K562 (cell line): ENCODE results near the gene CDHR1. TPM values are rescaled to one million over a fixed set of nuclear protein-coding genes. Genes with fewer than 3 reads are reported as not detected.
"Not testable (repeated sequence)": the region's sequence is repeated elsewhere in the genome, so short reads cannot be mapped to it uniquely, and the experiment has no call there.

Experiments
- ATAC-seq: fragments of 200-7000 bp; cut with Tn5 transposase; 3 replicates; pipeline ENCODE4 v1.9.1; 2020; ENCODE audit warnings: moderate library complexity
- BruUV-seq: library from RNA; stranded (reverse); fragments of 400-500 nt; replicated peaks from 2 replicates; lab custom pipeline; 2021; lab: Mats Ljungman, UMichigan
- CTCF ChIA-PET: fragments of 300-600 bp; formaldehyde crosslinking; extraction: SDS; loops from one replicate; lab custom pipeline; 2021; ENCODE audit warnings: low intra/inter-chr PET ratio; lab: Yijun Ruan, JAX
- POLR2A ChIA-PET: fragments of 300-600, 350-650 bp; sonication (Branson Sonifier 250); formaldehyde crosslinking; extraction: SDS; loops from one replicate; lab custom pipeline; 2021; ENCODE audit warnings: antibody characterized with exemption, inconsistent platforms; lab: Yijun Ruan, JAX
- DNase-seq, 4 experiments: peaks; one replicate each; pipeline versions ENCODE4 v3.0.0 to v3.0.0-alpha.2; 2011 to 2018; ENCODE audit warnings: low spot score in 3 of 4, mixed read lengths in 3 of 4; ENCODE audit errors: extremely low read depth in 1 of 4
- FAIRE-seq: peaks from 2 replicates; lab custom pipeline; 2011; peaks lifted over from hg19 to GRCh38; lab: Jason Lieb, UNC
- H2AFZ ChIP-seq: 2 replicates; pipeline ENCODE4 v1.6.0; 2011; ENCODE audit warnings: low read depth, low read length, control low read depth, inconsistent platforms
- H3K27ac ChIP-seq: fragments of 200-600 bp; 3 replicates; pipeline ENCODE4 v1.8.0; 2011; ENCODE audit warnings: low read depth, mild to moderate bottlenecking, control low read depth, inconsistent platforms, low read length, moderate library complexity, mixed read lengths; ENCODE audit errors: extremely low read depth
- H3K27me3 ChIP-seq, 2 experiments: fragments of 300-600 bp in 1 of 2; 2 replicates in 1 of 2; 3 replicates in 1 of 2; pipeline versions ENCODE4 v1.6.0 to v1.8.0; 2011; ENCODE audit warnings: inconsistent platforms in 2 of 2, low read length in 2 of 2, mild to moderate bottlenecking in 1 of 2, mixed read lengths in 1 of 2, moderate library complexity in 1 of 2; ENCODE audit not compliant: control insufficient read depth in 2 of 2, insufficient read depth in 2 of 2
- H3K36me3 ChIP-seq: fragments of 300-600 bp; 3 replicates; pipeline ENCODE4 v1.8.0; 2011; ENCODE audit warnings: mild to moderate bottlenecking, low read length, inconsistent platforms; ENCODE audit not compliant: control insufficient read depth, insufficient read depth
- H3K4me1 ChIP-seq, 2 experiments: fragments of 200-600 bp in 1 of 2; replicated peaks in 1 of 2; 2 replicates in 1 of 2; 3 replicates in 1 of 2; pipeline versions ENCODE4 v1.5.1 to v1.8.0; 2011; ENCODE audit warnings: inconsistent platforms in 2 of 2, low read length in 2 of 2, mild to moderate bottlenecking in 1 of 2, mixed read lengths in 1 of 2, moderate library complexity in 1 of 2; ENCODE audit not compliant: control insufficient read depth in 2 of 2, insufficient read depth in 2 of 2
- H3K4me2 ChIP-seq: 2 replicates; pipeline ENCODE4 v1.6.1; 2011; ENCODE audit warnings: low read length, control low read depth, inconsistent platforms, mixed read lengths; ENCODE audit not compliant: insufficient read depth
- H3K4me3 ChIP-seq: fragments of 200-600 bp; sonication (generic), shearing (Covaris generic); 2 replicates; pipeline ENCODE4 v1.5.1; 2016; ENCODE audit warnings: control low read depth, inconsistent platforms
- H3K79me2 ChIP-seq: fragments of 200-600 bp; 3 replicates; pipeline ENCODE4 v1.8.0; 2011; ENCODE audit warnings: low read length, inconsistent platforms; ENCODE audit not compliant: control insufficient read depth, insufficient read depth
- H3K9ac ChIP-seq, 2 experiments: 2 replicates each; pipeline versions ENCODE4 v1.6.0 to v1.6.1; 2011; ENCODE audit warnings: low read depth in 2 of 2, low read length in 2 of 2, control low read depth in 1 of 2, inconsistent platforms in 1 of 2, mild to moderate bottlenecking in 1 of 2, mixed read lengths in 1 of 2; ENCODE audit not compliant: insufficient read depth in 1 of 2
- H3K9me1 ChIP-seq: one replicate; pipeline ENCODE4 v1.6.0; 2011; ENCODE audit warnings: inconsistent platforms, mild to moderate bottlenecking, low read length, moderate library complexity; ENCODE audit not compliant: control insufficient read depth, insufficient read depth
- H3K9me3 ChIP-seq: replicated peaks from 2 replicates; pipeline ENCODE4 v1.5.1; 2011; ENCODE audit warnings: low read depth, low read length, inconsistent platforms; ENCODE audit not compliant: control insufficient read depth, insufficient read depth
- H4K20me1 ChIP-seq: replicated peaks from 2 replicates; pipeline ENCODE4 v1.6.1; 2011; ENCODE audit warnings: low read length, inconsistent platforms, mixed read lengths; ENCODE audit not compliant: control insufficient read depth, insufficient read depth
- MBD1 ChIP-seq: fragments of 250-450 bp; sonication (Bioruptor Pico); IDR thresholded peaks from 2 replicates; pipeline ENCODE4 v1.8.0; 2022; ENCODE audit warnings: inconsistent platforms
- RFX7 ChIP-seq: fragments of 250-450 bp; sonication (Bioruptor Pico); IDR thresholded peaks from 2 replicates; pipeline ENCODE4 v1.5.1; 2021; ENCODE audit warnings: mild to moderate bottlenecking
- SOX6 ChIP-seq: fragments of 450-650 bp; IDR thresholded peaks from 2 replicates; pipeline ENCODE4 v1.6.1; 2014; ENCODE audit warnings: mild to moderate bottlenecking
- TBP ChIP-seq: optimal IDR thresholded peaks from 2 replicates; pipeline ENCODE3; 2011; ENCODE audit warnings: low read depth, low read length, improper control_type of control experiment
- ZNF354B ChIP-seq: fragments of 250-450 bp; sonication (Bioruptor Pico); IDR thresholded peaks from 2 replicates; pipeline ENCODE4 v1.4.0; 2020
- WGBS: fragments of 100-300 bp; shearing (Covaris generic); methylation state at CpG from one replicate; pipeline ENCODE4 v1.1.6; 2016; ENCODE audit warnings: low coverage, mixed read lengths; ENCODE audit not compliant: insufficient coverage; ENCODE audit errors: missing lambda C conversion rate; 5-methylcytosine and 5-hydroxymethylcytosine counted together
- in situ Hi-C: fragments of 300-500 bp; cut with MboI; formaldehyde crosslinking; loops from 4 replicates; pipeline ENCODE4 v1.15.0; 2018; ENCODE audit warnings: inconsistent platforms, mixed read lengths
- intact Hi-C: fragments of 100-400 bp; cut with micrococcal nuclease; formaldehyde crosslinking; loops from 2 replicates; pipeline ENCODE4 v1.14.2; 2022
- polyA plus RNA-seq, 8 experiments: library from polyadenylated mRNA; depleted of rRNA in 4 of 8; stranded (reverse) in 5 of 8; unstranded in 3 of 8; fragments of >200 nt; fragmentation: Nextera tagmentation in 2 of 8; fragmentation: Illumina TruSeq in 1 of 8; extraction: Ambion mirVana in 2 of 8; extraction: Trizol in 1 of 8; gene quantifications; 2 replicates each; pipeline versions ENCODE4 v1.2.1 to v1.2.3, GENCODE V29; 2011 to 2014; ENCODE audit warnings: inconsistent platforms in 1 of 8, missing spikeins in 1 of 8
- total RNA-seq, 7 experiments: library from RNA; depleted of rRNA in 6 of 7; stranded (reverse); fragments of >200 nt in 6 of 7; fragmentation: Illumina TruSeq in 2 of 7; extraction: Trizol in 2 of 7; gene quantifications; 2 replicates each; pipeline versions ENCODE4 v1.2.1 to v1.2.3, GENCODE V29; 2011 to 2021; ENCODE audit warnings: low replicate concordance in 1 of 7
- TF ChIP-seq, protein P1 (sequence below): fragments of 250-450 bp; sonication (Bioruptor Pico); IDR thresholded peaks from 2 replicates; pipeline ENCODE4 v1.4.0; 2020; ENCODE audit warnings: mild to moderate bottlenecking, moderate library complexity, borderline replicate concordance
- TF ChIP-seq, protein P2 (sequence below): fragments of 250-450 bp; sonication (Bioruptor Pico); IDR thresholded peaks from 2 replicates; pipeline ENCODE4 v1.4.0; 2020; ENCODE audit warnings: borderline replicate concordance
- TF ChIP-seq, protein P3 (sequence below): fragments of 250-450 bp; sonication (Bioruptor Pico); IDR thresholded peaks from 2 replicates; pipeline ENCODE4 v1.5.0; 2021

CDHR1 gene
- total and polyA plus RNA-seq, 9 of the 15 experiments (the other 6 are each of a cell fraction or from before 2014, with no cell fraction given): 0.03 to 0.99 (median 0.20) TPM

- H3K4me3 ChIP-seq, POLR2A ChIA-PET, H3K79me2 ChIP-seq, BruUV-seq, FAIRE-seq, H3K36me3 ChIP-seq, H2AFZ ChIP-seq, H3K4me2 ChIP-seq, in situ Hi-C loops, CTCF ChIA-PET, H3K27ac ChIP-seq, H3K4me1 ChIP-seq, H3K9ac ChIP-seq, intact Hi-C loops, ATAC-seq, DNase-seq, H3K9me1 ChIP-seq, H4K20me1 ChIP-seq, H3K9me3 ChIP-seq: not testable (repeated sequence)
- WGBS: 3% methylated on average over 18 of the region's 22 CpGs
- peaks cover 12 to 22% of the 10 kb centered on the region in 2 experiments; a peak in 4 of 5 replicates for H3K27me3 ChIP-seq
These were observed 14.0 kb upstream of the CDHR1 start for GRCh38 chr10:84180386-84180785.

GRCh38 chr10:84181631-84182030 lies 12.7 kb upstream of the CDHR1 start:
- no peak overlapping the region for H2AFZ ChIP-seq
- ChIA-PET POLR2A (interaction anchor here (1.3 to 2.8 kb wide), 3 partner anchors 16 to 42 kb away, joined by 3 to 8 read pairs (median 3); partner anchors contain the start of gene GHITM), CTCF (no interaction called here)
- no peaks in the 10 kb centered on the region; a peak in 1 of 5 replicates for H3K4me1 ChIP-seq
- 3% methylated on average over 5 of the region's 5 CpGs for WGBS
- no peaks in the 10 kb centered on the region; the same call in 1 of the 2 replicates for H4K20me1 ChIP-seq
- BruUV-seq: no TSS peak
- no peaks in the 10 kb centered on the region for H3K9me1 ChIP-seq
- DNase-seq: no peak
- H3K4me3 ChIP-seq: no peak overlapping the region
- H3K9ac ChIP-seq: no peak overlapping the region
- ATAC-seq: no peak
- H3K79me2 ChIP-seq: no peaks in the 10 kb centered on the region
- in situ Hi-C loops: no loop called here
- intact Hi-C loops: no loop called here
- no peaks in the 10 kb centered on the region for H3K9me3 ChIP-seq
- H3K27me3 ChIP-seq: peaks cover 9 to 34% of the 10 kb centered on the region in 2 experiments; a peak in 4 of 5 replicates
- no peaks in the 10 kb centered on the region for H3K36me3 ChIP-seq
- H3K27ac ChIP-seq: no peak overlapping the region
- no peak overlapping the region for H3K4me2 ChIP-seq
- no peak for FAIRE-seq
- no peak for TF ChIP-seq MBD1 (CRISPR knock-in tag)
- TF ChIP-seq SOX6: no peak
- no peak for TF ChIP-seq ZNF354B (CRISPR knock-in tag)
- TF ChIP-seq, protein P1, sequence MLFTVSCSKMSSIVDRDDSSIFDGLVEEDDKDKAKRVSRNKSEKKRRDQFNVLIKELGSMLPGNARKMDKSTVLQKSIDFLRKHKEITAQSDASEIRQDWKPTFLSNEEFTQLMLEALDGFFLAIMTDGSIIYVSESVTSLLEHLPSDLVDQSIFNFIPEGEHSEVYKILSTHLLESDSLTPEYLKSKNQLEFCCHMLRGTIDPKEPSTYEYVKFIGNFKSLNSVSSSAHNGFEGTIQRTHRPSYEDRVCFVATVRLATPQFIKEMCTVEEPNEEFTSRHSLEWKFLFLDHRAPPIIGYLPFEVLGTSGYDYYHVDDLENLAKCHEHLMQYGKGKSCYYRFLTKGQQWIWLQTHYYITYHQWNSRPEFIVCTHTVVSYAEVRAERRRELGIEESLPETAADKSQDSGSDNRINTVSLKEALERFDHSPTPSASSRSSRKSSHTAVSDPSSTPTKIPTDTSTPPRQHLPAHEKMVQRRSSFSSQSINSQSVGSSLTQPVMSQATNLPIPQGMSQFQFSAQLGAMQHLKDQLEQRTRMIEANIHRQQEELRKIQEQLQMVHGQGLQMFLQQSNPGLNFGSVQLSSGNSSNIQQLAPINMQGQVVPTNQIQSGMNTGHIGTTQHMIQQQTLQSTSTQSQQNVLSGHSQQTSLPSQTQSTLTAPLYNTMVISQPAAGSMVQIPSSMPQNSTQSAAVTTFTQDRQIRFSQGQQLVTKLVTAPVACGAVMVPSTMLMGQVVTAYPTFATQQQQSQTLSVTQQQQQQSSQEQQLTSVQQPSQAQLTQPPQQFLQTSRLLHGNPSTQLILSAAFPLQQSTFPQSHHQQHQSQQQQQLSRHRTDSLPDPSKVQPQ: no peak
- TF ChIP-seq RFX7: no peak
- TF ChIP-seq, protein P2, sequence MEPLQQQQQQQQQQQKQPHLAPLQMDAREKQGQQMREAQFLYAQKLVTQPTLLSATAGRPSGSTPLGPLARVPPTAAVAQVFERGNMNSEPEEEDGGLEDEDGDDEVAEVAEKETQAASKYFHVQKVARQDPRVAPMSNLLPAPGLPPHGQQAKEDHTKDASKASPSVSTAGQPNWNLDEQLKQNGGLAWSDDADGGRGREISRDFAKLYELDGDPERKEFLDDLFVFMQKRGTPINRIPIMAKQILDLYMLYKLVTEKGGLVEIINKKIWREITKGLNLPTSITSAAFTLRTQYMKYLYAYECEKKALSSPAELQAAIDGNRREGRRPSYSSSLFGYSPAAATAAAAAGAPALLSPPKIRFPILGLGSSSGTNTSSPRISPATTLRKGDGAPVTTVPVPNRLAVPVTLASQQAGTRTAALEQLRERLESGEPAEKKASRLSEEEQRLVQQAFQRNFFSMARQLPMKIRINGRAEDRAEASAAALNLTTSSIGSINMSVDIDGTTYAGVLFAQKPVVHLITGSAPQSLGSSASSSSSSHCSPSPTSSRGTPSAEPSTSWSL (CRISPR knock-in tag): no peak
- no peak for TF ChIP-seq TBP
- TF ChIP-seq, protein P3, sequence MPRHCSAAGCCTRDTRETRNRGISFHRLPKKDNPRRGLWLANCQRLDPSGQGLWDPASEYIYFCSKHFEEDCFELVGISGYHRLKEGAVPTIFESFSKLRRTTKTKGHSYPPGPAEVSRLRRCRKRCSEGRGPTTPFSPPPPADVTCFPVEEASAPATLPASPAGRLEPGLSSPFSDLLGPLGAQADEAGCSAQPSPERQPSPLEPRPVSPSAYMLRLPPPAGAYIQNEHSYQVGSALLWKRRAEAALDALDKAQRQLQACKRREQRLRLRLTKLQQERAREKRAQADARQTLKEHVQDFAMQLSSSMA: no peak
